ENCODE measurements around the gene OR5AU1. TPM values are rescaled to one million over a fixed set of nuclear protein-coding genes. Genes with fewer than 3 reads are reported as not detected.
A peak's percentile ranks its signal among the peaks of the same experiment; 100 is the strongest.

OR5AU1 gene
- total RNA-seq, 2 donors from 2014 or later = not detected

DNA sequence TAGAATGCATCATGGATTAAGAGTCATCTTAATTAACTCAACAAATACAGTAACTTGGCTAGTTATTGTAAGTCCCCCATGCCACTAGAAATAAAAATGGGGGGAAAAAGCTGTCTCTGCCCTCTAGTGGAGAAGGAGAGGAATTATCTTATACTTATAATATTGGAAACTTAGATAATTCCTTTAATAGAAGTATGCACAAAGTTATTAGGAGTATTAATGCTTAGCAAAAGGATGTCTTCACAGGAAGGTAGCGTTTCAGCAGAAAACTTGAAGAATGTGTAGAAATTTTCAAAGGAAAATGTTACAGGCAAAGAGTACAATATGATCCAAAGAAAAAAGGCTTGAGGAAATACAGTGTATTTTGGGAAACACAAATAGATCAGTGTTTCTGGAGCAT lies 19.8 kb downstream of the OR5AU1 start:
- Histone ChIP-seq H3K4me1 (ENCODE audit: control insufficient read depth in 1 of 2, low read depth in 2 of 2) (no peaks in the 10 kb centered on the region), H3K27me3 (replicated peaks; ENCODE audit: insufficient read depth) (no peaks in the 10 kb centered on the region)
- no peak for ATAC-seq (ENCODE audit: insufficient number of reproducible peaks, low FRiP score, low read depth)

DNA sequence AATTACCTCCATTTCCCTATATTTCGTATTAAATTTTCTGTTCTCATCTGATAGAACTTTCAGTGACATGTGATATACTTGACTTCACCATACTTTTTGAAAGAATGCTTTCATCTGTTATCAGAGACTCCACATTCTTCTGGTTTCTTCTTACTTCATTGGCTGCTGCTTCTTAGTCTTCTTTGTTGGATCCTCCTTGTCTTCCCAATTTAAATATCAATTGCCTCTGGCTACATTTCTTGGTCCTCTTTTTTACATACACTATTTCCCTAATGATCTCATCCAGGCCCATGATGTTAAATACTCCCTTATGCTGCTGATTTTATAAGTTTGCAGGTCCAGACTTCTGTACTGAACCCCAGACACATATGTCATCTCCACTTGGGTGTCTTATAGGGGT lies 22.0 kb downstream of the OR5AU1 start:
- no peaks in the 10 kb centered on the region for H3K36me3 ChIP-seq
- H3K4me3 ChIP-seq = no peak overlapping the region
- H3K27me3 ChIP-seq (replicated peaks; ENCODE audit: insufficient read depth) = no peaks in the 10 kb centered on the region
- ATAC-seq (ENCODE audit: insufficient number of reproducible peaks, low FRiP score, low read depth) (no peak), DNase-seq (ENCODE audit: low spot score) (no peak)
- H3K4me1 ChIP-seq (ENCODE audit: control insufficient read depth in 1 of 2, low read depth in 2 of 2) = no peaks in the 10 kb centered on the region
- H3K9me3 ChIP-seq = no peaks in the 10 kb centered on the region
- no peak overlapping the region for H3K27ac ChIP-seq
- TF ChIP-seq, protein P1, sequence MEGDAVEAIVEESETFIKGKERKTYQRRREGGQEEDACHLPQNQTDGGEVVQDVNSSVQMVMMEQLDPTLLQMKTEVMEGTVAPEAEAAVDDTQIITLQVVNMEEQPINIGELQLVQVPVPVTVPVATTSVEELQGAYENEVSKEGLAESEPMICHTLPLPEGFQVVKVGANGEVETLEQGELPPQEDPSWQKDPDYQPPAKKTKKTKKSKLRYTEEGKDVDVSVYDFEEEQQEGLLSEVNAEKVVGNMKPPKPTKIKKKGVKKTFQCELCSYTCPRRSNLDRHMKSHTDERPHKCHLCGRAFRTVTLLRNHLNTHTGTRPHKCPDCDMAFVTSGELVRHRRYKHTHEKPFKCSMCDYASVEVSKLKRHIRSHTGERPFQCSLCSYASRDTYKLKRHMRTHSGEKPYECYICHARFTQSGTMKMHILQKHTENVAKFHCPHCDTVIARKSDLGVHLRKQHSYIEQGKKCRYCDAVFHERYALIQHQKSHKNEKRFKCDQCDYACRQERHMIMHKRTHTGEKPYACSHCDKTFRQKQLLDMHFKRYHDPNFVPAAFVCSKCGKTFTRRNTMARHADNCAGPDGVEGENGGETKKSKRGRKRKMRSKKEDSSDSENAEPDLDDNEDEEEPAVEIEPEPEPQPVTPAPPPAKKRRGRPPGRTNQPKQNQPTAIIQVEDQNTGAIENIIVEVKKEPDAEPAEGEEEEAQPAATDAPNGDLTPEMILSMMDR (IDR thresholded peaks at IDR 0.05) = no peak

More for the DNA sequence above, 19.8 kb downstream of the OR5AU1 start:
- no peak for DNase-seq (ENCODE audit: low spot score)
- TF ChIP-seq, protein P1 (IDR thresholded peaks at IDR 0.05) = peak; percentile 40
- H3K4me3 ChIP-seq = no peak overlapping the region
- no peak overlapping the region for H3K27ac ChIP-seq
- H3K9me3 ChIP-seq = no peaks in the 10 kb centered on the region
- no peaks in the 10 kb centered on the region for H3K36me3 ChIP-seq

DNA sequence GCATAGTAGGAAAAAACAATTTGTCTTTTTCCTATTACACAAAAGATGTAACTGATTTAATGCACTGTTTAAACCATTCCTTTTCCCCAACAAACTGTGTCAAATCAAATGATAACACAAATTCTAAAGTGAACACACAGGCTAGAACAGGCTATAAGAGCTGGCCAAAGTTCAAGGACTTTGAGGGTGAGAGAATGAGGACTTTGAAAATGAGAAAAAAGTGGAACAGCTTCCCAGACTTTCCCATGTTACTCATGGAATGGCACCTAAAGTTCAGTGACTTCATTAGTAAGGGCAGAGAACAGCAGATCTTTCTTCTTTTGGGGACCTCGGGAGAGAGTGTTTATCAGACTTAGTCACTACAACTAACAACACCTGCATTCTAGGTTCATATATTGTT lies 32.4 kb downstream of the OR5AU1 start:
- no peak overlapping the region for H3K27ac ChIP-seq
- peaks cover 5% of the 10 kb centered on the region for H3K27me3 ChIP-seq (replicated peaks; ENCODE audit: insufficient read depth)
- ATAC-seq (ENCODE audit: insufficient number of reproducible peaks, low FRiP score, low read depth) (no peak), DNase-seq (ENCODE audit: low spot score) (no peak)
- no peaks in the 10 kb centered on the region for H3K4me1 ChIP-seq (ENCODE audit: control insufficient read depth in 1 of 2, low read depth in 2 of 2)
- no peak overlapping the region for H3K4me3 ChIP-seq
- TF ChIP-seq, protein P1 (IDR thresholded peaks at IDR 0.05) = no peak
- peaks cover 2% of the 10 kb centered on the region for H3K9me3 ChIP-seq
- no peaks in the 10 kb centered on the region for H3K36me3 ChIP-seq

DNA sequence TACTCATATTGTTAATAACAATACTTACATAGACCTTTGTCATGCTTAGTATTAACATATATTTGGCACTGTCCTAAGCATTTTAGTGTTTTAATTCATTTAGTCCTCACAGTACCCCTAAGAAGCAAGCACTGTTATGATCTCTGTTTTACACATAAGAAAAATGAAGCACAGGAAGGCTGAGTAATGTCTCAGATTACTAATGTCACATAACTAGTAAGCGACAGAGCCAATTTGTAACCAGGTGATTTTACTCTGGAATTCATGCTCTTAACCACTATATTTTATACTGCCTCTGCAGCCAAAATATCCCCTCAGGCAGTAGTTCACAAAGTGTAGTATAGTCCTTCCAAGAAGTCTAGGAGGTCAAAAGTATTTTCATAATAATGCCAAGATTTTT lies 34.7 kb downstream of the OR5AU1 start:
- TF ChIP-seq, protein P1 (IDR thresholded peaks at IDR 0.05) = no peak
- DNase-seq (ENCODE audit: low spot score) (no peak), ATAC-seq (ENCODE audit: insufficient number of reproducible peaks, low FRiP score, low read depth) (no peak)
- H3K27me3 ChIP-seq (replicated peaks; ENCODE audit: insufficient read depth) = peaks cover 5% of the 10 kb centered on the region
- H3K27ac ChIP-seq = no peak overlapping the region
- peaks cover 2% of the 10 kb centered on the region for H3K9me3 ChIP-seq
- H3K36me3 ChIP-seq = no peaks in the 10 kb centered on the region
- no peak overlapping the region for H3K4me3 ChIP-seq
- no peaks in the 10 kb centered on the region for H3K4me1 ChIP-seq (ENCODE audit: control insufficient read depth in 1 of 2, low read depth in 2 of 2)

DNA sequence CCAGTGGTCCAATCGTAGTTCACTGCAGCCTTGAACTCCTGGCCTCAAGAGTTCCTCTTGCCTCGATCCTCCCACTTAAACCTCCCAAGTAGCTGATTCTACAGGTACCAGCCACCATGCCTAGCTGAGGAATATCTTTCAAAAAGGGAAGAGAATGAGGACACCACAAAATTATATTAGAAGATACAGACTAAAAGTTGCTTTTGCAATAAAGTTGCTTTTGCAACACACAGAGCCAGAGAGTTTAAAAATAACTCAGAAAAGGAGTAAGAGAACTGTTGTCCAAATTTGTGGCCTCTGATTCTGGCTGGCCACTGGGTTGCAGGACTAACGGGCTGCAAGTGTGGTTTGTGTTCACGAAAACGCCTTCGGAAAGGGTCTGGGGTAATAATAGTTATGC lies 35.2 kb downstream of the OR5AU1 start:
- H3K4me1 ChIP-seq (ENCODE audit: control insufficient read depth in 1 of 2, low read depth in 2 of 2) = no peaks in the 10 kb centered on the region
- H3K27ac ChIP-seq = no peak overlapping the region
- H3K27me3 ChIP-seq (replicated peaks; ENCODE audit: insufficient read depth) = peaks cover 5% of the 10 kb centered on the region
- ATAC-seq (ENCODE audit: insufficient number of reproducible peaks, low FRiP score, low read depth) (no peak), DNase-seq (ENCODE audit: low spot score) (no peak)
- H3K9me3 ChIP-seq = peaks cover 2% of the 10 kb centered on the region
- H3K36me3 ChIP-seq = no peaks in the 10 kb centered on the region
- TF ChIP-seq, protein P1 (IDR thresholded peaks at IDR 0.05) = no peak
- H3K4me3 ChIP-seq = no peak overlapping the region

All from thoracic aorta (tissue), 2 donors.